Hepatocyte (in vitro differentiated cells): Measurements from ENCODE around the gene CDH6.

Experiments used
- EZH2 ChIP-seq: fragments of 200-600 bp; sonication (generic); IDR thresholded peaks from 2 replicates; pipeline ENCODE4 v1.6.1; 2016; ENCODE audit warnings: antibody characterized with exemption, mild to moderate bottlenecking, borderline replicate concordance
- EZH2phosphoT487 ChIP-seq: fragments of 200-600 bp; sonication (generic); IDR thresholded peaks from one replicate; pipeline ENCODE4 v1.6.1; 2018; ENCODE audit warnings: antibody characterized with exemption, mild to moderate bottlenecking, low read depth, moderate library complexity; ENCODE audit not compliant: unreplicated experiment, severe bottlenecking
- TF ChIP-seq, protein P1 (sequence below): fragments of 200-600 bp; sonication (generic); IDR thresholded peaks from 2 replicates; pipeline ENCODE4 v1.5.1; 2016; ENCODE audit warnings: antibody characterized with exemption, mild to moderate bottlenecking; ENCODE audit not compliant: poor library complexity

DNA sequence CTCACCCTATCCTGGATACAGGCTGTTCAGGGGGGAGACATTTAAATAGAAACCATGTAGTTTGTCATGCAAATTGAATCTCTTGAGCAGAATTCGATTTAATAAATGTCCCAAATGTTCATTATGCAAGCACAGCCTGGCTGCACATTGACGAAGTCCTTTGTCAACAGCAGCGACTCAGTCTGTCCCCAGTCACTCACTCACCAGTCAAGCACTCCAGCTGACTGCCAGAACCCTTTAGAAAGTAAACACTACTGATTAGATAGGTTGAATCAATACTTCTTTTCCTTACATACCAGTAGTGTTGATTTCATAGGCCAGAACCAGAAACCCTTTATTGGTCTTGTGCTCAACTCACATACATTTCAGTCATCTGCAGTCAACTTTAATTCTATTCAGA lies 27.5 kb downstream of the CDH6 start:
- TF ChIP-seq, protein P1, sequence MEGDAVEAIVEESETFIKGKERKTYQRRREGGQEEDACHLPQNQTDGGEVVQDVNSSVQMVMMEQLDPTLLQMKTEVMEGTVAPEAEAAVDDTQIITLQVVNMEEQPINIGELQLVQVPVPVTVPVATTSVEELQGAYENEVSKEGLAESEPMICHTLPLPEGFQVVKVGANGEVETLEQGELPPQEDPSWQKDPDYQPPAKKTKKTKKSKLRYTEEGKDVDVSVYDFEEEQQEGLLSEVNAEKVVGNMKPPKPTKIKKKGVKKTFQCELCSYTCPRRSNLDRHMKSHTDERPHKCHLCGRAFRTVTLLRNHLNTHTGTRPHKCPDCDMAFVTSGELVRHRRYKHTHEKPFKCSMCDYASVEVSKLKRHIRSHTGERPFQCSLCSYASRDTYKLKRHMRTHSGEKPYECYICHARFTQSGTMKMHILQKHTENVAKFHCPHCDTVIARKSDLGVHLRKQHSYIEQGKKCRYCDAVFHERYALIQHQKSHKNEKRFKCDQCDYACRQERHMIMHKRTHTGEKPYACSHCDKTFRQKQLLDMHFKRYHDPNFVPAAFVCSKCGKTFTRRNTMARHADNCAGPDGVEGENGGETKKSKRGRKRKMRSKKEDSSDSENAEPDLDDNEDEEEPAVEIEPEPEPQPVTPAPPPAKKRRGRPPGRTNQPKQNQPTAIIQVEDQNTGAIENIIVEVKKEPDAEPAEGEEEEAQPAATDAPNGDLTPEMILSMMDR = no peak
- TF ChIP-seq EZH2 = no peak
- no peak for TF ChIP-seq EZH2phosphoT487
